ENCODE results near the gene CTSW. TPM values are rescaled to one million over a fixed set of nuclear protein-coding genes. Genes with fewer than 3 reads are reported as not detected.

Gene CTSW
- total RNA-seq, 1 donor from 2014 or later: not detected

- no peak for TF ChIP-seq CTCF (IDR thresholded peaks at IDR 0.05)
- Mint-ChIP-seq H3K4me1 (ENCODE audit: low read depth) (peaks cover 46% of the 10 kb centered on the region), H3K9me3 (ENCODE audit: low read depth) (no peaks in the 10 kb centered on the region), H3K36me3 (ENCODE audit: low read depth) (peaks cover 15% of the 10 kb centered on the region), H3K27me3 (ENCODE audit: low read depth) (no peaks in the 10 kb centered on the region), H3K27ac (ENCODE audit: unreplicated experiment) (peak within 1 kb of the TSS; percentile 91), H3K4me3 (ENCODE audit: unreplicated experiment) (peak within 1 kb of the TSS; percentile 90)
- peak; percentile 100 for DNase-seq (ENCODE audit: low spot score)
Observed at GRCh38 chr11:65919141-65919572, 39.5 kb downstream of the CTSW start, which contains the start of gene DRAP1. TSS of gene DRAP1 (plus strand) at chr11:65919426. CDS start at chr11:65919502, 76 bp downstream.

- Mint-ChIP-seq H3K27me3 (ENCODE audit: low read depth) (no peaks in the 10 kb centered on the region), H3K9me3 (ENCODE audit: low read depth) (no peaks in the 10 kb centered on the region), H3K4me3 (ENCODE audit: unreplicated experiment) (peak overlapping the region; percentile 90), H3K36me3 (ENCODE audit: low read depth) (peaks cover 15% of the 10 kb centered on the region), H3K27ac (ENCODE audit: unreplicated experiment) (peak overlapping the region; percentile 39), H3K4me1 (ENCODE audit: low read depth) (peaks cover 40% of the 10 kb centered on the region)
- DNase-seq (ENCODE audit: low spot score): no peak
- TF ChIP-seq CTCF (IDR thresholded peaks at IDR 0.05): no peak
Observed at GRCh38 chr11:65919573-65920371, 40.1 kb downstream of the CTSW start.

GRCh38 chr11:65920372-65920802 lies 40.8 kb downstream of the CTSW start:
- Mint-ChIP-seq H3K27ac (ENCODE audit: unreplicated experiment) (no peak overlapping the region), H3K4me3 (ENCODE audit: unreplicated experiment) (peak overlapping the region; percentile 90), H3K9me3 (ENCODE audit: low read depth) (no peaks in the 10 kb centered on the region), H3K27me3 (ENCODE audit: low read depth) (no peaks in the 10 kb centered on the region), H3K4me1 (ENCODE audit: low read depth) (peaks cover 34% of the 10 kb centered on the region), H3K36me3 (ENCODE audit: low read depth) (peaks cover 15% of the 10 kb centered on the region)
- no peak for TF ChIP-seq CTCF (IDR thresholded peaks at IDR 0.05)
- DNase-seq (ENCODE audit: low spot score): no peak

GRCh38 chr11:65921033-65921555 lies 41.5 kb downstream of the CTSW start:
- Mint-ChIP-seq H3K9me3 (ENCODE audit: low read depth) (no peaks in the 10 kb centered on the region), H3K4me1 (ENCODE audit: low read depth) (peaks cover 27% of the 10 kb centered on the region), H3K4me3 (ENCODE audit: unreplicated experiment) (no peak overlapping the region), H3K27ac (ENCODE audit: unreplicated experiment) (no peak overlapping the region), H3K36me3 (ENCODE audit: low read depth) (peaks cover 15% of the 10 kb centered on the region), H3K27me3 (ENCODE audit: low read depth) (no peaks in the 10 kb centered on the region)
- DNase-seq (ENCODE audit: low spot score): no peak
- TF ChIP-seq CTCF (IDR thresholded peaks at IDR 0.05): no peak

GRCh38 chr11:65921876-65922275 lies 42.2 kb downstream of the CTSW start:
- Mint-ChIP-seq H3K9me3 (ENCODE audit: low read depth) (no peaks in the 10 kb centered on the region), H3K4me3 (ENCODE audit: unreplicated experiment) (no peak overlapping the region), H3K36me3 (ENCODE audit: low read depth) (peaks cover 13% of the 10 kb centered on the region), H3K27me3 (ENCODE audit: low read depth) (no peaks in the 10 kb centered on the region), H3K4me1 (ENCODE audit: low read depth) (peaks cover 19% of the 10 kb centered on the region), H3K27ac (ENCODE audit: unreplicated experiment) (no peak overlapping the region)
- DNase-seq (ENCODE audit: low spot score): no peak
- no peak for TF ChIP-seq CTCF (IDR thresholded peaks at IDR 0.05)

Measured in chondrocyte (in vitro differentiated cells).